Small intestine (tissue), 7 donors: ENCODE results near the gene KIF1B. TPM values are rescaled to one million over a fixed set of nuclear protein-coding genes. Genes with fewer than 3 reads are reported as not detected.
"Not testable (repeated sequence)": the region's sequence is repeated elsewhere in the genome, so short reads cannot be mapped to it uniquely, and the experiment has no call there.

ENCODE experiments used
- DNase-seq, 2 donors: peaks; one replicate each; pipeline versions ENCODE4 v3.0.0 to v3.0.0-alpha.2; 2013
- FAIRE-seq: peaks from 2 replicates; lab custom pipeline; 2012; peaks lifted over from hg19 to GRCh38; lab: Jason Lieb, UNC
- H3K27ac ChIP-seq, 3 donors: one replicate each; pipeline ENCODE4 v1.5.1; 2013; ENCODE audit warnings: low read length in 2 of 3, mild to moderate bottlenecking in 2 of 3, control low read depth in 1 of 3, inconsistent platforms in 1 of 3, low read depth in 1 of 3, moderate library complexity in 1 of 3
- H3K27me3 ChIP-seq, 3 donors: one replicate each; pipeline ENCODE4 v1.6.1; 2013; ENCODE audit warnings: low read length in 3 of 3, inconsistent platforms in 1 of 3; ENCODE audit not compliant: control insufficient read depth in 3 of 3, insufficient read depth in 3 of 3
- H3K36me3 ChIP-seq, 3 donors: one replicate each; pipeline ENCODE4 v1.6.1; 2013; ENCODE audit warnings: low read length in 3 of 3, inconsistent platforms in 1 of 3, low read depth in 1 of 3, mild to moderate bottlenecking in 1 of 3, moderate library complexity in 1 of 3; ENCODE audit not compliant: control insufficient read depth in 3 of 3, insufficient read depth in 2 of 3
- H3K4me1 ChIP-seq, 3 donors: one replicate each; pipeline ENCODE4 v1.6.1; 2013; ENCODE audit warnings: low read length in 2 of 3, inconsistent platforms in 1 of 3, low read depth in 1 of 3, mild to moderate bottlenecking in 1 of 3, moderate library complexity in 1 of 3; ENCODE audit not compliant: control insufficient read depth in 3 of 3, insufficient read depth in 2 of 3
- H3K4me3 ChIP-seq, 3 donors: one replicate each; pipeline ENCODE4 v1.5.1; 2013; ENCODE audit warnings: low read length in 3 of 3, control low read depth in 1 of 3, inconsistent platforms in 1 of 3, low read depth in 1 of 3, mild to moderate bottlenecking in 1 of 3, moderate library complexity in 1 of 3
- H3K9me3 ChIP-seq, 2 donors: one replicate each; pipeline ENCODE4 v1.6.1; 2013; ENCODE audit warnings: low read depth in 1 of 2, low read length in 1 of 2; ENCODE audit not compliant: control insufficient read depth in 2 of 2, insufficient read depth in 1 of 2
- WGBS, 3 donors: extraction: QIAGEN DNeasy Blood & Tissue Kit; methylation state at CpG; one replicate each; pipeline ENCODE4 v1.1.7; 2013; 5-methylcytosine and 5-hydroxymethylcytosine counted together
- polyA plus RNA-seq, 4 donors: library from polyadenylated mRNA; stranded (reverse) in 3 of 4; unstranded in 1 of 4; fragments of 200-250 nt in 3 of 4; fragments of 120-200 nt in 1 of 4; gene quantifications; one replicate each; pipeline versions ENCODE4 v1.2.1 to v1.2.3, GENCODE V29; 2013
- donor health status: healthy with polysubstance abuse.
- donor health status: control.
- donor health status: control.
- donor health status: Bipolar disorder and iron deficiency.
- donor health status: healthy.

Gene KIF1B
- polyA plus RNA-seq, 4 donors, result 6.8 to 15.5 (median 12.6) TPM

- FAIRE-seq (no peak), DNase-seq (peak; percentile 21 to 80)
- Histone ChIP-seq H3K4me1 (peaks cover 0 to 5% (median 0%) of the 10 kb centered on the region in 3 donors), H3K27me3 (no peaks in the 10 kb centered on the region), H3K9me3 (no peaks in the 10 kb centered on the region), H3K27ac (peak overlapping the region in 1 of 3 donors; percentile 27), H3K4me3 (no peak overlapping the region), H3K36me3 (peaks cover 0 to 10% (median 0%) of the 10 kb centered on the region in 3 donors)
- WGBS, 3 donors, result 51 to 79% (median 60%) methylated on average over 6 of the region's 6 CpGs
Observed at GRCh38 chr1:10252508-10252907, 42.1 kb downstream of the KIF1B start.

DNA sequence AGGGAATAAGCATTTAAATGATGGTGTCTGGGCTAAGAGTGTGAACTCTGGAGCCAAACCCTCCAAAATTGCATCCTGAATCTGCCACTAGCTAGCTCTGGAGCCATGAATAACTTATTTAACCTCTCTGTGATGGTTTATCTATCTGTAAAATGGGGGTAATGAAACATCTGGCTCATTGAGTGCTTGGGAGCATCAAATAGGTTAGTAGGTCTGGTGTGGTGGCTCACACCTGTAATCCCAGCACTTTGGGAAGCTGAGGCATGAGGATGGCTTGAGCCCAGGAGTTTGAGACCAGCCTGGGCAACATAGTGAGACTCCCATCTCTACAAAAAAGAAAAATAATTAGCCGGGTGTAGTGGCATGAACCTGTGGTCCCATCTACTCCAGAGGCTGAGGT is 42.8 kb downstream of the KIF1B start:
- Histone ChIP-seq H3K27me3 (no peaks in the 10 kb centered on the region), H3K4me1 (peaks cover 0 to 5% (median 0%) of the 10 kb centered on the region in 3 donors), H3K9me3 (no peaks in the 10 kb centered on the region), H3K36me3 (peaks cover 0 to 5% (median 0%) of the 10 kb centered on the region in 3 donors), H3K27ac (peak overlapping the region in 1 of 3 donors; percentile 71), H3K4me3 (no peak overlapping the region)
- 93 to 96% (median 95%) methylated on average over 1 of the region's 1 CpG for WGBS, 3 donors
- DNase-seq (no peak), FAIRE-seq (no peak)

DNA sequence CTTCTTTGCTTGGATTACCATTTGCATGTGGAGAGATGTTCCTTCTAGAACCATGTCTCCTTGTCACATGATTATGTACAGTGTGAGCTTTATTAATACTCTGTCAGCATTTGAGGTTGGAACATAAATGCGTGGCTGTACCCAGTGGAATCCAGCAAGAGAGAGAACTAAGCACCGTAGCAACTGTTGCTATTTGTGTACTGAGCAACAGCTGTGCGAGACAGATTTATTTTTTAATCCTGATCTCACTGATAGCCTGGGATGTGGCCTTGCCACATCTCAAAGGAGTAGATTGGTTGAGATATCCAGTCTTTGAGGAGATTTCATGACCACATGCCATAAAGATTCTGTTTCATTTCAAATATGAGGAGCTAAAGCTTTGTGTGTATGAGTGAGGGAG is 43.4 kb downstream of the KIF1B start:
- Histone ChIP-seq H3K36me3 (peaks cover 0 to 5% (median 0%) of the 10 kb centered on the region in 3 donors), H3K4me3 (no peak overlapping the region), H3K27me3 (no peaks in the 10 kb centered on the region), H3K27ac (peak overlapping the region in 1 of 3 donors; percentile 34), H3K4me1 (peaks cover 0 to 5% (median 0%) of the 10 kb centered on the region in 3 donors), H3K9me3 (no peaks in the 10 kb centered on the region)
- FAIRE-seq (no peak), DNase-seq (peak; percentile 61 to 62)
- 3 to 25% (median 13%) methylated on average over 3 of the region's 3 CpGs for WGBS, 3 donors

- H3K27ac ChIP-seq, result peak overlapping the region in 2 of 3 donors; percentile 29 to 45
- H3K36me3 ChIP-seq, result peaks cover 0 to 16% (median 0%) of the 10 kb centered on the region in 3 donors
- no peak overlapping the region for H3K4me3 ChIP-seq
- FAIRE-seq, result no peak
- peaks cover 0 to 5% (median 0%) of the 10 kb centered on the region in 3 donors for H3K4me1 ChIP-seq
- H3K9me3 ChIP-seq, result no peaks in the 10 kb centered on the region
- H3K27me3 ChIP-seq, result no peaks in the 10 kb centered on the region
- 13 to 59% (median 50%) methylated on average over 4 of the region's 4 CpGs for WGBS, 3 donors
- DNase-seq, result peak; percentile 32 to 58
Observed at GRCh38 chr1:10257851-10258250, 47.5 kb downstream of the KIF1B start.

- WGBS, 3 donors, result 93 to 96% (median 94%) methylated on average over 9 of the region's 9 CpGs
- H3K27me3 ChIP-seq, H3K4me3 ChIP-seq, H3K9me3 ChIP-seq, FAIRE-seq, H3K27ac ChIP-seq, DNase-seq, H3K4me1 ChIP-seq: not testable (repeated sequence)
- peaks cover 0 to 17% (median 0%) of the 10 kb centered on the region in 3 donors for H3K36me3 ChIP-seq
Observed at GRCh38 chr1:10259547-10259946, 49.2 kb downstream of the KIF1B start.

DNA sequence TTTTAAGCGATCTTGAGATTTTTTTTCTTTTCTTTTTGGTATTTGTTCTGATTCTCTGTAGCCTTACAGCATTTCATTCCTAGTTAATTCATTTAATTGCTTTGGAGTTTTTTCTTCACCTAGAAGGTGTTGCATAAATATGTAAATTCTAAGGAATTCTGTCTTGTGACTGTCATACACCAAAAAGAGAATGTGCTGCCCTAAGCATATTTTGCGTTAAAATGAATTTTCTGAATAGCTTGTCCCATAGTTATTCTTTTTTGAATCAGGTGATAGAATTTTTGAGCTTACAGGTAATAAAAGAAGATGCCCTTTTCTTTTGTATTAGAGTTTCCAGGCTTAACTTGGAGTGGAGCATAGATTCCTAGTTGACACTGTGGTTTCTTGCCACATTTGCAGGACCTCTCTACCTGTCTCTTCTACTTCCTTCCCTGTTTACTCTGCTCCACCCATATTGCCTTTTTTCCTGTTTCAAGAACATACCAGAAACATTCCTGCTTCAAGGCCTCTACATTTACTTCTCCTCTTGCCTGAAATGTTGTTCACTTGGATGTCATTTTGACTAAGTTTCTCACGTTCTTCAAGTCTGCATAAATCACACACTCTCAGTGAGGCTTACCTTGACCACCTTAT is 53.2 kb downstream of the KIF1B start:
- Histone ChIP-seq H3K4me1 (no peaks in the 10 kb centered on the region), H3K36me3 (peaks cover 2 to 16% (median 3%) of the 10 kb centered on the region in 3 donors), H3K27me3 (no peaks in the 10 kb centered on the region), H3K27ac (no peak overlapping the region), H3K9me3 (no peaks in the 10 kb centered on the region), H3K4me3 (no peak overlapping the region)
- WGBS, 3 donors, result 86 to 89% (median 88%) methylated on average over 3 of the region's 3 CpGs
- FAIRE-seq (no peak), DNase-seq (no peak)

GRCh38 chr1:10265027-10265426 is 54.7 kb downstream of the KIF1B start:
- H3K27me3 ChIP-seq, result no peaks in the 10 kb centered on the region
- H3K9me3 ChIP-seq, result no peaks in the 10 kb centered on the region
- no peak overlapping the region for H3K27ac ChIP-seq
- DNase-seq (no peak), FAIRE-seq (no peak)
- 96 to 100% (median 98%) methylated on average over 4 of the region's 4 CpGs for WGBS, 3 donors
- H3K4me3 ChIP-seq, result no peak overlapping the region
- no peaks in the 10 kb centered on the region for H3K4me1 ChIP-seq
- peaks cover 2 to 9% (median 3%) of the 10 kb centered on the region in 3 donors for H3K36me3 ChIP-seq

DNA sequence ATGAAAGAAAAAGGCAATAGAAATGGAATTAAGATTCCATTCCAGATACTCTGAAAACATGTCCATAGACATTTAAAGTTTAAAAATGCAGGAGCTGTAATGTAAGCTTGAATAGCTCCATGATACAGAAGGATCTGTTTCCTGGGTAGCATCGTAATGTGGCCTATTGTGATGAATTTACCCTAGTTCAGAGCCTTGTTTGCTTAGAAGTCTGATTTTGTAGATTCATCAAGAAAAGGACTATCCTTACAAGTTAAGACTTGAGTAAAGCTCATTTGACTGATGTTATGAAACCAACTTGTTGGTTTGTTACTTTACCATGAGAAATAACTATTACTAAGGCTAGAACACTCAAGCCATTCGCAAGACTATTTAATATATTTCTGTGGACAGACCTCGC is 55.5 kb downstream of the KIF1B start:
- WGBS, 3 donors, result 95 to 98% (median 96%) methylated on average over 3 of the region's 3 CpGs
- Histone ChIP-seq H3K27ac (no peak overlapping the region), H3K4me3 (no peak overlapping the region), H3K36me3 (peaks cover 2 to 9% (median 3%) of the 10 kb centered on the region in 3 donors), H3K4me1 (no peaks in the 10 kb centered on the region), H3K27me3 (no peaks in the 10 kb centered on the region), H3K9me3 (no peaks in the 10 kb centered on the region)
- DNase-seq (no peak), FAIRE-seq (no peak)
